A549 (cell line): ENCODE data around the gene SOX18. TPM values are rescaled to one million over a fixed set of nuclear protein-coding genes. Genes with fewer than 3 reads are reported as not detected.

Experiments used
- ATAC-seq, 2 experiments: fragments of 200-7000 bp in 1 of 2; fragments of >200 bp in 1 of 2; cut with Nextera tagmentation in 1 of 2; cut with Tn5 transposase in 1 of 2; 3 replicates each; pipeline versions ENCODE4 v1.8.0 to v1.9.1; 2018 to 2020; ENCODE audit warnings: mild to moderate bottlenecking in 1 of 2, moderate library complexity in 1 of 2
- CTCF ChIA-PET: fragments of 300-600 bp; sonication (Branson Sonifier 250); formaldehyde crosslinking; extraction: SDS; loops from one replicate; lab custom pipeline; 2021; ENCODE audit warnings: antibody characterized with exemption, inconsistent platforms; lab: Yijun Ruan, JAX
- POLR2A ChIA-PET: fragments of 350-600 bp; formaldehyde crosslinking; extraction: SDS; loops from one replicate; lab custom pipeline; 2021; ENCODE audit warnings: antibody characterized with exemption, inconsistent platforms; lab: Yijun Ruan, JAX
- DNase-seq, 2 experiments: peaks; one replicate each; pipeline versions ENCODE4 v3.0.0 to v3.0.0-alpha.2; 2011 to 2016; ENCODE audit warnings: low read depth in 1 of 2, low spot score in 1 of 2
- FAIRE-seq: peaks from 2 replicates; lab custom pipeline; 2011; peaks lifted over from hg19 to GRCh38; lab: Jason Lieb, UNC
- H3K27ac ChIP-seq, 2 experiments: fragments of >200 bp; sonication (Bioruptor Twin); formaldehyde crosslinking; 3 replicates each; pipeline ENCODE4 v1.5.1; 2016 to 2017
- H3K4me1 ChIP-seq: fragments of >200 bp; sonication (Bioruptor Twin); formaldehyde crosslinking; 3 replicates; pipeline ENCODE4 v1.6.1; 2016
- H3K4me2 ChIP-seq: fragments of >200 bp; sonication (Bioruptor Twin); formaldehyde crosslinking; 3 replicates; pipeline ENCODE4 v1.6.1; 2016
- H3K4me3 ChIP-seq: fragments of >200 bp; sonication (Bioruptor Twin); formaldehyde crosslinking; 3 replicates; pipeline ENCODE4 v1.5.1; 2016
- H3K9me3 ChIP-seq: fragments of >200 bp; sonication (Bioruptor Twin); formaldehyde crosslinking; 3 replicates; pipeline ENCODE4 v1.6.1; 2016
- BCL3 ChIP-seq: fragments of >200 bp; sonication (Bioruptor Twin); formaldehyde crosslinking; IDR thresholded peaks from 3 replicates; pipeline ENCODE4 v1.6.1; 2016
- CBX8 ChIP-seq: fragments of 200-600 bp; sonication (generic); IDR thresholded peaks from 2 replicates; pipeline ENCODE4 v1.6.1; 2016
- CHD2 ChIP-seq: fragments of 150-350 bp; IDR thresholded peaks from 2 replicates; pipeline ENCODE4 v1.6.1; 2014; ENCODE audit warnings: low read length; ENCODE audit not compliant: partially characterized antibody
- CTCF ChIP-seq: fragments of >200 bp; sonication (Bioruptor Twin); formaldehyde crosslinking; IDR thresholded peaks from 3 replicates; pipeline ENCODE4 v1.5.1; 2016
- EHF ChIP-seq: fragments of 250-450 bp; sonication (Bioruptor Pico); IDR thresholded peaks from 2 replicates; pipeline ENCODE4 v1.5.0; 2020; ENCODE audit warnings: mild to moderate bottlenecking
- FOXS1 ChIP-seq: fragments of 250-450 bp; sonication (Bioruptor Pico); IDR thresholded peaks from 2 replicates; pipeline ENCODE4 v1.5.0; 2020; ENCODE audit warnings: mild to moderate bottlenecking, moderate library complexity
- GATA3 ChIP-seq: IDR thresholded peaks from 2 replicates; pipeline ENCODE4 v1.6.1; 2012; ENCODE audit warnings: borderline replicate concordance
- HOXB13 ChIP-seq: fragments of 250-450 bp; sonication (Bioruptor Pico); IDR thresholded peaks from 2 replicates; pipeline ENCODE4 v1.5.0; 2020; ENCODE audit warnings: low read depth, mild to moderate bottlenecking, moderate library complexity
- JUN ChIP-seq, 2 experiments: fragments of >200 bp; sonication (Bioruptor Twin); formaldehyde crosslinking; IDR thresholded peaks; 2 replicates in 1 of 2; 3 replicates in 1 of 2; pipeline ENCODE4 v1.6.1; 2016 to 2017
- KDM1A ChIP-seq: fragments of 200-600 bp; sonication (generic); IDR thresholded peaks from 2 replicates; pipeline ENCODE4 v1.6.1; 2016; ENCODE audit warnings: low read depth, mild to moderate bottlenecking
- NFE2L2 ChIP-seq: fragments of 150-350 bp; conservative IDR thresholded peaks from 2 replicates; pipeline ENCODE4 v1.6.1; 2014; ENCODE audit warnings: low read length
- NR3C1 ChIP-seq: fragments of >200 bp; sonication (Bioruptor Twin); formaldehyde crosslinking; IDR thresholded peaks from 3 replicates; pipeline ENCODE4 v1.6.1; 2017
- PHF8 ChIP-seq: fragments of 200-600 bp; sonication (generic); IDR thresholded peaks from 2 replicates; pipeline ENCODE4 v1.6.1; 2016; ENCODE audit warnings: low read depth, mild to moderate bottlenecking, antibody characterized with exemption, moderate library complexity, borderline replicate concordance
- POLR2A ChIP-seq: IDR thresholded peaks from 2 replicates; pipeline ENCODE4 v1.6.1; 2012; ENCODE audit warnings: mild to moderate bottlenecking, low read length
- RCOR1 ChIP-seq: fragments of 150-350 bp; IDR thresholded peaks from 2 replicates; pipeline ENCODE4 v1.6.1; 2014; ENCODE audit warnings: antibody characterized with exemption, low read length, low read depth
- SREBF2 ChIP-seq: fragments of 450-650 bp; IDR thresholded peaks from 2 replicates; pipeline ENCODE4 v1.6.1; 2014; ENCODE audit warnings: mild to moderate bottlenecking, moderate library complexity
- TP53 ChIP-seq: fragments of 250-450 bp; sonication (Bioruptor Pico); IDR thresholded peaks from 2 replicates; pipeline ENCODE4 v1.5.0; 2021; ENCODE audit warnings: mild to moderate bottlenecking, moderate library complexity
- ZC3H11A ChIP-seq: fragments of 450-650 bp; IDR thresholded peaks from 2 replicates; pipeline ENCODE4 v1.6.1; 2014; ENCODE audit warnings: antibody characterized with exemption, mild to moderate bottlenecking
- ZFP36 ChIP-seq: fragments of 450-650 bp; IDR thresholded peaks from 2 replicates; pipeline ENCODE4 v1.6.1; 2014; ENCODE audit warnings: borderline replicate concordance; ENCODE audit not compliant: partially characterized antibody
- ZNF302 ChIP-seq: fragments of 250-450 bp; sonication (Bioruptor Pico); IDR thresholded peaks from 2 replicates; pipeline ENCODE4 v1.9.0; 2021; ENCODE audit warnings: inconsistent platforms, mild to moderate bottlenecking, moderate library complexity
- WGBS: methylation state at CpG from one replicate; pipeline ENCODE4 v1.1.6; 2017; ENCODE audit errors: missing lambda C conversion rate; 5-methylcytosine and 5-hydroxymethylcytosine counted together
- polyA plus RNA-seq, 4 experiments: library from polyadenylated mRNA; depleted of rRNA in 3 of 4; stranded (reverse); fragments of >200 nt; fragmentation: RNase III in 1 of 4; extraction: RNeasy Plus Mini Kit Qiagen cat#74134 plus additional on column Dnase treatment in 1 of 4; gene quantifications; 2 replicates in 3 of 4; 3 replicates in 1 of 4; pipeline ENCODE4 v1.2.3, GENCODE V29; 2011 to 2017
- TF ChIP-seq, protein P1 (sequence below): fragments of 200-600 bp; sonication (generic); IDR thresholded peaks from 2 replicates; pipeline ENCODE4 v1.6.1; 2016; ENCODE audit warnings: antibody characterized with exemption, mild to moderate bottlenecking, moderate library complexity
- TF ChIP-seq, protein P2 (sequence below): IDR thresholded peaks from 2 replicates; pipeline ENCODE4 v1.6.1; 2012; ENCODE audit warnings: low read depth, borderline replicate concordance
- TF ChIP-seq, protein P3 (sequence below): IDR thresholded peaks from 2 replicates; pipeline ENCODE4 v1.6.1; 2012

The SOX18 gene
- polyA plus RNA-seq, 2 of the 4 experiments (the other 2 are of a cell fraction): 0.19 to 1.4 TPM

- POLR2A ChIA-PET: interaction anchor here (0.7 to 1.5 kb wide), 2 partner anchors 17 to 100 kb away, joined by 7 to 12 read pairs; partner anchors contain the start of gene TCEA2
- ATAC-seq (peak in 1 of 2 experiments; percentile 1; a peak in 3 of 6 replicates), FAIRE-seq (no peak)
Measured at GRCh38 chr20:64080013-64080812, 30.8 kb upstream of the SOX18 start, which contains the start of gene OPRL1. OPRL1 (plus strand) TSS chr20:64080082; CDS start chr20:64092721, 12,639 bp downstream.

GRCh38 chr20:64079273-64080012 lies 30.0 kb upstream of the SOX18 start, which contains the start of gene RGS19:
RGS19 (minus strand) TSS chr20:64079518; CDS start chr20:64076886, 2,632 bp downstream.
- FAIRE-seq (no peak), ATAC-seq (peak; percentile 15 to 49; a peak in 5 of 6 replicates), DNase-seq (peak in 1 of 2 experiments; percentile 72)
- TF ChIP-seq POLR2A: peak; percentile 25; the same call in 1 of the 2 replicates
- TF ChIP-seq KDM1A: peak; percentile 56; the same call in 1 of the 2 replicates
- peak; percentile 66; the same call in 1 of the 2 replicates for TF ChIP-seq PHF8
- no peak for TF ChIP-seq ZNF302 (CRISPR knock-in tag)
- TF ChIP-seq, protein P1, sequence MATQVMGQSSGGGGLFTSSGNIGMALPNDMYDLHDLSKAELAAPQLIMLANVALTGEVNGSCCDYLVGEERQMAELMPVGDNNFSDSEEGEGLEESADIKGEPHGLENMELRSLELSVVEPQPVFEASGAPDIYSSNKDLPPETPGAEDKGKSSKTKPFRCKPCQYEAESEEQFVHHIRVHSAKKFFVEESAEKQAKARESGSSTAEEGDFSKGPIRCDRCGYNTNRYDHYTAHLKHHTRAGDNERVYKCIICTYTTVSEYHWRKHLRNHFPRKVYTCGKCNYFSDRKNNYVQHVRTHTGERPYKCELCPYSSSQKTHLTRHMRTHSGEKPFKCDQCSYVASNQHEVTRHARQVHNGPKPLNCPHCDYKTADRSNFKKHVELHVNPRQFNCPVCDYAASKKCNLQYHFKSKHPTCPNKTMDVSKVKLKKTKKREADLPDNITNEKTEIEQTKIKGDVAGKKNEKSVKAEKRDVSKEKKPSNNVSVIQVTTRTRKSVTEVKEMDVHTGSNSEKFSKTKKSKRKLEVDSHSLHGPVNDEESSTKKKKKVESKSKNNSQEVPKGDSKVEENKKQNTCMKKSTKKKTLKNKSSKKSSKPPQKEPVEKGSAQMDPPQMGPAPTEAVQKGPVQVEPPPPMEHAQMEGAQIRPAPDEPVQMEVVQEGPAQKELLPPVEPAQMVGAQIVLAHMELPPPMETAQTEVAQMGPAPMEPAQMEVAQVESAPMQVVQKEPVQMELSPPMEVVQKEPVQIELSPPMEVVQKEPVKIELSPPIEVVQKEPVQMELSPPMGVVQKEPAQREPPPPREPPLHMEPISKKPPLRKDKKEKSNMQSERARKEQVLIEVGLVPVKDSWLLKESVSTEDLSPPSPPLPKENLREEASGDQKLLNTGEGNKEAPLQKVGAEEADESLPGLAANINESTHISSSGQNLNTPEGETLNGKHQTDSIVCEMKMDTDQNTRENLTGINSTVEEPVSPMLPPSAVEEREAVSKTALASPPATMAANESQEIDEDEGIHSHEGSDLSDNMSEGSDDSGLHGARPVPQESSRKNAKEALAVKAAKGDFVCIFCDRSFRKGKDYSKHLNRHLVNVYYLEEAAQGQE: no peak
- 0 out of 3 replicates have a peak, but pooled peaks have one; percentile 41 for TF ChIP-seq BCL3
- peak in 1 of 2 experiments; percentile 46; a peak in 1 of 5 replicates for TF ChIP-seq JUN (IDR thresholded peaks at IDR 0.05)
- H3K4me1 ChIP-seq: peaks cover 27% of the 10 kb centered on the region
- ChIA-PET CTCF (interaction anchor here (0.7 to 9.1 kb wide), 9 partner anchors 10 to 99 kb away, joined by 3 to 121 read pairs (median 5); partner anchors contain the start of gene PRPF6), POLR2A (interaction anchor here (0.7 to 1.5 kb wide), 2 partner anchors 17 to 99 kb away, joined by 7 to 12 read pairs; partner anchors contain the start of gene TCEA2)
- no peaks in the 10 kb centered on the region for H3K9me3 ChIP-seq
- peak within 1 kb of the TSS; percentile 93 to 96 for H3K27ac ChIP-seq
- 0% methylated on average over 4 of the region's 73 CpGs for WGBS
- H3K4me2 ChIP-seq: peak within 1 kb of the TSS; percentile 100
- peak within 1 kb of the TSS; percentile 89 for H3K4me3 ChIP-seq

More at GRCh38 chr20:64080013-64080812, 30.8 kb upstream of the SOX18 start, which contains the start of gene OPRL1:
- H3K27ac ChIP-seq: peak within 1 kb of the TSS; percentile 93 to 96
- 71% methylated on average over 20 of the region's 62 CpGs for WGBS
- peaks cover 27% of the 10 kb centered on the region for H3K4me1 ChIP-seq
- TF ChIP-seq GATA3 (no peak), RCOR1 (no peak), ZFP36 (no peak), EHF (CRISPR knock-in tag) (no peak), NR3C1 (no peak), NFE2L2 (no peak)
- CTCF ChIA-PET: interaction anchor here (0.6 to 9.1 kb wide), 8 partner anchors 11 to 100 kb away, joined by 3 to 121 read pairs (median 4); partner anchors contain the start of gene PRPF6
- H3K4me2 ChIP-seq: peak within 1 kb of the TSS; percentile 100
- no peak for DNase-seq
- H3K4me3 ChIP-seq: peak within 1 kb of the TSS; percentile 89
- H3K9me3 ChIP-seq: no peaks in the 10 kb centered on the region

GRCh38 chr20:64078934-64079272 lies 29.5 kb upstream of the SOX18 start:
- WGBS: 22% methylated on average over 4 of the region's 4 CpGs
- DNase-seq (no peak), ATAC-seq (no peak), FAIRE-seq (no peak)
- Histone ChIP-seq H3K4me1 (peaks cover 27% of the 10 kb centered on the region), H3K27ac (peak overlapping the region; percentile 93 to 96), H3K4me2 (peak overlapping the region; percentile 100), H3K4me3 (peak overlapping the region; percentile 89), H3K9me3 (no peaks in the 10 kb centered on the region)
- ChIA-PET POLR2A (no interaction called here), CTCF (interaction anchor here (0.7 to 9.1 kb wide), 6 partner anchors 9 to 59 kb away, joined by 3 to 121 read pairs (median 8); no protein-coding TSS in a partner anchor)
- TF ChIP-seq NFE2L2 (no peak), EHF (CRISPR knock-in tag) (no peak), SREBF2 (no peak), HOXB13 (no peak), TP53 (CRISPR knock-in tag) (no peak), ZC3H11A (no peak), CHD2 (no peak), ZFP36 (no peak), FOXS1 (CRISPR knock-in tag) (no peak), CBX8 (no peak), CTCF (no peak)
- TF ChIP-seq, protein P2, sequence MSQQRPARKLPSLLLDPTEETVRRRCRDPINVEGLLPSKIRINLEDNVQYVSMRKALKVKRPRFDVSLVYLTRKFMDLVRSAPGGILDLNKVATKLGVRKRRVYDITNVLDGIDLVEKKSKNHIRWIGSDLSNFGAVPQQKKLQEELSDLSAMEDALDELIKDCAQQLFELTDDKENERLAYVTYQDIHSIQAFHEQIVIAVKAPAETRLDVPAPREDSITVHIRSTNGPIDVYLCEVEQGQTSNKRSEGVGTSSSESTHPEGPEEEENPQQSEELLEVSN: no peak
- TF ChIP-seq, protein P3, sequence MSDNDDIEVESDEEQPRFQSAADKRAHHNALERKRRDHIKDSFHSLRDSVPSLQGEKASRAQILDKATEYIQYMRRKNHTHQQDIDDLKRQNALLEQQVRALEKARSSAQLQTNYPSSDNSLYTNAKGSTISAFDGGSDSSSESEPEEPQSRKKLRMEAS: no peak
